Adipocyte (in vitro differentiated cells): ENCODE results near the gene TXNRD1.
"Not testable (repeated sequence)": the region's sequence is repeated elsewhere in the genome, so short reads cannot be mapped to it uniquely, and the experiment has no call there.

ENCODE experiments used
- DNase-seq: peaks from one replicate; pipeline ENCODE4 v3.0.0-alpha.2; 2015; ENCODE audit warnings: low read depth
- H3K27me3 ChIP-seq: replicated peaks from 2 replicates; pipeline ENCODE4 v1.7.0; 2013; ENCODE audit warnings: mild to moderate bottlenecking, low read length, moderate library complexity; ENCODE audit not compliant: control insufficient read depth, insufficient read depth
- H3K36me3 ChIP-seq: 2 replicates; pipeline ENCODE4 v1.7.0; 2013; ENCODE audit warnings: low read length, mild to moderate bottlenecking, moderate library complexity; ENCODE audit not compliant: control insufficient read depth, insufficient read depth, severe bottlenecking
- H3K4me1 ChIP-seq: 2 replicates; pipeline ENCODE4 v1.7.0; 2013; ENCODE audit warnings: mild to moderate bottlenecking, low read length, moderate library complexity; ENCODE audit not compliant: control insufficient read depth, insufficient read depth
- H3K4me3 ChIP-seq: 2 replicates; pipeline ENCODE4 v1.7.0; 2013; ENCODE audit warnings: mild to moderate bottlenecking, low read length, moderate library complexity
- H3K9ac ChIP-seq: 2 replicates; pipeline ENCODE4 v1.7.0; 2013; ENCODE audit warnings: mild to moderate bottlenecking, low read length, moderate library complexity
- H3K9me3 ChIP-seq: 2 replicates; pipeline ENCODE4 v1.7.0; 2013; ENCODE audit warnings: mild to moderate bottlenecking, low read length, moderate library complexity; ENCODE audit not compliant: control insufficient read depth

Gene TXNRD1

DNA sequence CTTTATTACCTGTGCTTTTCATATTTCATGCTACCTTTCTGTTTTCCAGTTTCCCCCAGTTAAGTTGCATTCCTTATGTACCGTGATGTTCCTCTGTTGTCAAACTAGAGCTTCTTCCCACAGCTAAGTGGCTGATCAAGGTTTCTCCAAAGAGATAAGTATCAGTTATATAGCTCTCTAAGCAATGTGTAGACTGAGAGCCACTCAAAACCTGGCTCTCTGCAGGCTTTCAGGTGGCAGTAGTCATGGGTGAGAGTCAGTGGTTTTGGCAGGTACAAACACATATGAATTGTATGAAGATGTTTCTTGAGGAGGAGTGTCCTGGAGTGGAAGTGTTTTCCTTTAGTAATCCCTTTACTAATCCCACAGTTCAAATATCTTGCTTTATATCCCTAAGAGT, 28.4 kb downstream of the TXNRD1 start:
- Histone ChIP-seq H3K9me3 (no peaks in the 10 kb centered on the region), H3K36me3 (no peaks in the 10 kb centered on the region), H3K4me1 (no peaks in the 10 kb centered on the region), H3K27me3 (no peaks in the 10 kb centered on the region), H3K9ac (no peak overlapping the region), H3K4me3 (no peak overlapping the region)
- no peak for DNase-seq

DNA sequence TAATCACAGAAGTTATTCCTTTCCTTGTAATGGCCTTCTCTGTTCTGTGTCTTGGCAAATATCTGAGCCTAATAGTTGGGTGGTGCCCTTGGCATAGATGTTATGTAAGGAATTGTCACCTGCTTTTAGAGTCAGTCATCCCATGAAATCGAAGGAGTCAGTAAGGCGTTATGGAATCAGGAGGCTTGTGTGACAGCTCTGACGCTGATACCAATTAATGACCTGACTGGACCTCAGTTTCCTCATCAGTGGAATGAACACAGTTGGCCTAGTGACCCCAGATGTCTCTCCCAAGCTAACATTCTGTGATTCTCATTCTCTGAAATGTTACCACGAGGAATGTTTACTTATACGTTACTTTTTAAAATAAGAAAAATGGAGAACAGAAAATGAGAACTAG, 32.1 kb downstream of the TXNRD1 start:
- no peaks in the 10 kb centered on the region for H3K27me3 ChIP-seq
- no peaks in the 10 kb centered on the region for H3K36me3 ChIP-seq
- H3K9me3 ChIP-seq, result no peaks in the 10 kb centered on the region
- no peak overlapping the region for H3K4me3 ChIP-seq
- DNase-seq, result no peak
- H3K9ac ChIP-seq, result no peak overlapping the region
- no peaks in the 10 kb centered on the region for H3K4me1 ChIP-seq

DNA sequence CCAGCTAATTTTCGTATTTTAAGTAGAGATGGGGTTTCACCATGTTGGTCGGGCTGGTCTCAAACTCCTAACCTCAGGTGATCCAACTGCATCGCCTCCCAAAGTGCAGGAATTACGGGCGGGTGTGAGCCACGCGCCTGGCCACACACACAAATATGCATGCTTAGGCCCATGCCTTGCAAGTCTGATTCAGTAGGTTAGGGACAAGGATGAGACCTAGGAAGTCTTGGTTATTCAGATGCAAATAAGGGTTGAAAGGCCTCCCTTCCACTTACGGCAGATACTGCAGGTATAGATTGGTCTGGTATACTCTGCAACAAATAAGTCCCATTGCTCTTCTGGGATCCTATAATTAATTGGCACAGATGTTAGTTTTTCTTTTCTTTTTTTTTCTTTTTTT, 32.9 kb downstream of the TXNRD1 start:
- Histone ChIP-seq H3K27me3 (no peaks in the 10 kb centered on the region), H3K4me3 (no peak overlapping the region), H3K9me3 (no peaks in the 10 kb centered on the region), H3K36me3 (no peaks in the 10 kb centered on the region), H3K9ac (no peak overlapping the region), H3K4me1 (no peaks in the 10 kb centered on the region)
- no peak for DNase-seq

DNA sequence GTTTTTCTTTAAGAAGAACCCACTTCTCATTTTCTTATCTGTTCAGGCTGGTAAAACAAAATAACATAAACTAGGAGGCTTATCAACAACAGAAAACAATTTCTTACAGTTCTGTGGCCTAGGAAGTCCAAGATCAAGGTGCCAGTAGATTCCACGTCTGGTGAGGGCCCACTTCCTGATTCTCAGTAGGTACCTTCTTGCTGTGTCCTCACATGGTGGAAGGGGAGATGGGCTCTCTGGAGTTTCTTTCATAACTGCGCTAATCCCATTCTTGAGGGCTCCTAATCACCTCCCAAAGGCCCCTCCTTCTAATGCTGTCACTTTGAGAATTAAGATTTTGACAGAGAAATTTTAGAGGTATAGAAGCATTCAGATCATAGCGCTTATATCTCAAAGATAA, 33.4 kb downstream of the TXNRD1 start:
- H3K4me3 ChIP-seq, result no peak overlapping the region
- H3K36me3 ChIP-seq, result no peaks in the 10 kb centered on the region
- no peak for DNase-seq
- no peak overlapping the region for H3K9ac ChIP-seq
- no peaks in the 10 kb centered on the region for H3K9me3 ChIP-seq
- H3K27me3 ChIP-seq, result no peaks in the 10 kb centered on the region
- H3K4me1 ChIP-seq, result no peaks in the 10 kb centered on the region

DNA sequence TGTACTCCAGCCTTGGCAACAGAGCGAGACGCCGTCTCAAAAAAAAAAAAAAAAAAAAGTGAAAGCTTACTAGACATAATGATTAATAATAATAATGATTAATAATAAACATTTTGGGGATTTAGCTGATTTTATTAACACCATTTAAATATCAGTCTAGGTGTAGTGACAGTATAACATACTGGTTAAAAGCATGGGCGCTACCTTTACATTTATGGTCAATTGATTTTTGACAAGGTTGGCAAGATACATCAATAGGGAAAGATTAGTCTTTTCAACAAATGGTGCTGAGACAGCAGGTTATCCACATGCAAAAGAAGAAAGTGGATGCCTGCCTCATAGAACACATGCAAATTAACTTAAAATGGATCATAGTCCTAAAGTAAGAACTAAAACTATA, 34.3 kb downstream of the TXNRD1 start:
- Histone ChIP-seq H3K4me1 (no peaks in the 10 kb centered on the region), H3K9me3 (no peaks in the 10 kb centered on the region), H3K27me3 (no peaks in the 10 kb centered on the region), H3K9ac (no peak overlapping the region), H3K36me3 (no peaks in the 10 kb centered on the region), H3K4me3 (no peak overlapping the region)
- DNase-seq, result no peak

DNA sequence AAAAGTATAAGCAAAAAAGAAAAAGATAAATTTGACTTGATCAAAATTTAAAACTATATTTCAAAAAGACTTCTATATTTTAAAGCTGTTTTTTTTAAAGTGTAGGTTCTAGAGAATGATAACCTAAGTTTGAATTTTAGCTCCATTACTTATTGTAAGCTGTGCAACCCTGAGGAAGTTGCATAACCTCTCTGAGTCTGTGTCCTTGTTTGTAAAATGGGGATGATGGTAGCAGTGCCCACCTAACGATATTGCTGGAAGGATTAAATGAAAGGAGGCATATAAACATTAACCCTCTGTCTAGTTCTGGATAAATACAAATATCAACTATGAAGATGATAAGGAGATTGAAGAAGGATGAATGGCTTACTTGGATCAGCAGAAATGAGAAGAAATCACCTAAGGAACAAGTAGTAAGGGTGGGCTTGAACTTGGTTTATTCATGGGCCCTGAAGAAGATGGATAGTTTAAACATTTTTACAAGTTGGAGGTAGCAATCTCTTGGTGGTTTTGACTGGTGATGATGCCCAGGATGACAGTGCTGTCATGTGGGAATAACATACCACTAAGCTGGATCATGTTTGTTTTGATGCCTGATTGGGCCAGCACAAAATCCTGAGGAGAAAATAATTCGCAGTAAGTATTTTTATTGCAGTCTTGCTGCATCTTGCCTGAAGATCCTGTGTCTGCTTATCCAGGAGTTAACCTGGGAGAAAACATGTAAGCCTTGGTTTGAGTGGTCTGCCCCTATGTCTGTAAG, 35.0 kb downstream of the TXNRD1 start:
- H3K36me3 ChIP-seq, result no peaks in the 10 kb centered on the region

DNA sequence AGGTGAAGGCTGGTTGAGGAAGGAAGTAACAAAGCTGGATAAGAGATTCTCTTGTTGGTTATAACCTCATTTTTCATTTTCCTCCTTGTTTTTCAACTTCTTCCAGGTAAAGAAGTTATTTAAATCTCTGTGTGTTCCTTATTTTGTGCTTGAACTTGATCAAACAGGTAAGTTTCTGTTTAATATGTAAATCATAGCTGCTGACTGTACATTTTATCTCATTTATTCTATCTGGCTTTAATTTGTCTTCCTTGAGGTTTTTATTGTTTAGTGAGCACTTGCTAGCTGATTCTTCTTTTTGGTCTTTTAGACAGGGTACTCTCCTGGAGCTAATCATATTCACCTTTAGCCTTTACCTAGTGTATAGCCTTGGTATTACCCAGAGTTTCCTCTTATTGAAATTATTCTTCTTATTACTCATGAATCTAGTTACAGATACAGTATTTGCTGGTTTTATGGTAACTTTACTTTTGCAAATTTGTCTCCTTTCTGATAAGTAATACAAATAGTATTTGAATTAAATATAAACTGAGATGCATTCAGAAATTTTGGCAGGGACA, 42.4 kb downstream of the TXNRD1 start:
- Histone ChIP-seq H3K4me1 (peaks cover 7% of the 10 kb centered on the region), H3K4me3 (no peak overlapping the region), H3K27me3 (no peaks in the 10 kb centered on the region), H3K36me3 (no peaks in the 10 kb centered on the region), H3K9ac (no peak overlapping the region), H3K9me3 (no peaks in the 10 kb centered on the region)
- DNase-seq, result no peak

More for the DNA sequence above, 35.0 kb downstream of the TXNRD1 start:
- Histone ChIP-seq H3K9me3 (no peaks in the 10 kb centered on the region), H3K9ac (no peak overlapping the region), H3K4me1 (no peaks in the 10 kb centered on the region), H3K4me3 (no peak overlapping the region), H3K27me3 (no peaks in the 10 kb centered on the region)
- no peak for DNase-seq

DNA sequence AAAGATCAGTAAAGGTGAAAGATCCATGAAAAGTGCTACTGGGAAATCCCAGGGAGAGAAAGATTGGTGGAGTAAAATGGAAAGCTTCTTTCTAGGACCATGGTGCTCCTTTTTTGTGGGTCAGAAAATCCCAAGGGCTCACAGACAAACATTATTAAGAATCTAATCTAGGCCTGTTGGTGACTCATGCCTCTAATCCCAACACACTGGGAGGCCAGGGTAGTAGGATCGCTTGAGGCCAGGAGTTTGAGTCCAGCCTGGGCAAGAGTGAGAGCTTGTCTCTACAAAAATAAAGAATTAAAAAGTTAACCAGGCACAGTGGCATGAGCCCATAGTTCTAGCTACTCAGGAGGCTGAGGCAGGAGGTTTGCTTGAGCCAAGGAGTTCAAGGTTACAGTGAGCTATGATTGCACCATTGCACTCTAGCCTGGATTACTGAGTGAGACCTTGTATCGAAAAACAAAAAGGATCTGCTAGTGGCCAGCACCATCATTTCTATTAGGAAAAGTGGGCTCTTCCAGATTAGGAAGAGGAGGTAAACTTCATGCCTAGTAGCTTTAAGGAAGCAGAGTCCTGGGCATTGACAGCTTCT, 43.0 kb downstream of the TXNRD1 start:
- no peaks in the 10 kb centered on the region for H3K27me3 ChIP-seq
- no peak overlapping the region for H3K9ac ChIP-seq
- no peaks in the 10 kb centered on the region for H3K9me3 ChIP-seq
- H3K4me1 ChIP-seq, result peaks cover 13% of the 10 kb centered on the region
- no peak overlapping the region for H3K4me3 ChIP-seq
- no peaks in the 10 kb centered on the region for H3K36me3 ChIP-seq
- DNase-seq, result no peak

DNA sequence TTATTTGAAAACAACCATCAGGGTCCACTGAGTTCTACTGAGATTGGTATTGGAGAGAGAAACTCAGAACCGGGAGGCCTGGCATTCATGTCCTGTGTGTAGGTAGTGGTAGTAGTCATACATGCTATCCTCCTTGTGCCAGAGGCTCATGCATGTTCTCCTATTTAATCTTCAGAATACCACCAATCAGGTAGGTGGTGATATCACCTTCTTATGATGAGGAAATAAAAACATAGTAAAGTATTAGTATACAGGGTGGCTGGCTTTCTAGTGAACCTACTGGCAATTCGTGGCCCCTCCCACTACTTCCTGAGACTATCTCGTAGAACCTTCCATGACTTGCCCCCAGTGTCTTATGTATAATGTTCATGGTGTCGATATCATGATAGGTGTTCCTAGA, 47.4 kb downstream of the TXNRD1 start:
- Histone ChIP-seq H3K27me3 (no peaks in the 10 kb centered on the region), H3K36me3 (no peaks in the 10 kb centered on the region), H3K9me3 (no peaks in the 10 kb centered on the region), H3K4me1 (peaks cover 21% of the 10 kb centered on the region), H3K9ac (no peak overlapping the region), H3K4me3 (no peak overlapping the region)
- no peak for DNase-seq

DNA sequence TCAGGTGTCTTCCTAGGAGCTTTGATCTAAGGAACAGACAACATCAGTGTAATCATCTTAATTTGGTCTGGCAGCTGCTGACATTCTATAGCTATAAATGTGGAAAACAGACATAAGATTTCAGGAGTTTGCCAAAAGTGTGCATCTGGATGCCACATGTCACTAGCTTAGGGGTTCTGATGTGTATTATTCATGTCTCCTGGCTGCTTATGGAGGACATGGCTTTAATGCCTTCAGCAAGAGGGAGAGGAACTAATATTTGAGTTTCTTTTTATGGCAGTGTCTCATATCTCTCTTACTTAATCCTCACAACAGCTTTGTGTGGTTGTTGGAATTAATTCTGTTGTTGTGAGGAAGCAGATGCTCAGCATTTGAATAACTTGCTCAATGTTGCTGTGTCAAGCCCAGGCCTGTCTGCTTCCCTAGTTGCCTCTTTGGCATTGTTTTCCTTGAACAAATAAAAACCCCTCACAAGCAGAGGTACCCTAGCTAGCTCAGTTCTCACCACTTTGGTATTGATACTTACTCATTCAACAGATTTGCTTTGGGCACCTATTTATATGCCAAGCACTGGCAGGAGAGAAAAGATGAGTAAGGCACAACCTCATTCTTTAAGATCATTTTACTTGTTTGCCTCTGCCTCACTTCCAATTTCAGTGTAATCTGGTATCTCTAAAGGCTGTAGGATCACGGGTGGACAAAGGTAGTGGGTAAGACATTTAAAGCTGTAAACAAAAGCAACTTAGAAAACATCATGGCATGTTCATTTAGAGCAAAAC, 48.2 kb downstream of the TXNRD1 start:
- no peaks in the 10 kb centered on the region for H3K9me3 ChIP-seq
- no peaks in the 10 kb centered on the region for H3K27me3 ChIP-seq
- no peaks in the 10 kb centered on the region for H3K36me3 ChIP-seq
- H3K4me3 ChIP-seq, result no peak overlapping the region
- DNase-seq, result peak; percentile 55
- H3K4me1 ChIP-seq, result peaks cover 16% of the 10 kb centered on the region
- peak overlapping the region; percentile 39 for H3K9ac ChIP-seq

DNA sequence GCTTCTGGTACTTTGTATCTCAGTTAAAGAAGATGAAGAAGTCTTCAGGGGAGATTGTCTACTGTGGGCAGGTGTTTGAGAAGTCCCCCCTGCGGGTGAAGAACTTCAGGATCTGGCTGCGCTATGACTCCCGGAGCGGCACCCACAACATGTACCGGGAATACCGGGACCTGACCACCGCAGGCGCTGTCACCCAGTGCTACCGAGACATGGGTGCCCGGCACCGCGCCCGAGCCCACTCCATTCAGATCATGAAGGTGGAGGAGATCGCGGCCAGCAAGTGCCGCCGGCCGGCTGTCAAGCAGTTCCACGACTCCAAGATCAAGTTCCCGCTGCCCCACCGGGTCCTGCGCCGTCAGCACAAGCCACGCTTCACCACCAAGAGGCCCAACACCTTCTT, 49.9 kb downstream of the TXNRD1 start:
- not testable (repeated sequence) for DNase-seq, H3K9me3 ChIP-seq, H3K9ac ChIP-seq, H3K4me3 ChIP-seq, H3K27me3 ChIP-seq, H3K36me3 ChIP-seq
- peaks cover 14% of the 10 kb centered on the region for H3K4me1 ChIP-seq
